ENCODE results near the gene C2.
"Not testable (repeated sequence)": the region's sequence is repeated elsewhere in the genome, so short reads cannot be mapped to it uniquely, and the experiment has no call there.

C2 gene

DNA sequence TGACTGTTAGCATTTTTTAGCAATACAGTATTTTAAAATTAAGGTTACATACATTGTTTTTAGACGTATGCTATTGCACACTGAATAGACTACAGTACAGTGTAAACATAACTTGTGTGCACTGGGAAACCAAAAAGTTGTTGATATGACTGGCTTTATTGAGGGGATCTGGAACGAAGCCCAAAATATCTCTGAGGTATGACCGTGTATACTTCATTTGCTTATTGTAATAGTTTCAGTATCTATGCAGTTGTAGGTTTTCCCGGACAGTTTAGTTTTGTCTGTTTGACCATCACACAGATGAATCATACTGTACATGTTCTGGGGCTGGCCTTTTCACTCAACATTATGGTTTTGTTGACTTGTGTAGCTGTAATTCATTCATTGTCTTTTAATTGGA, 18.7 kb upstream of the C2 start:
- in situ Hi-C loops (cut with HindIII; ENCODE audit: low sequenced_read_pairs), result no loop called here
- H3K4me3 ChIP-seq (ENCODE audit: low read depth, low read length), result no peak overlapping the region
- peak; percentile 54 for DNase-seq (ENCODE audit: low read depth, low spot score)
- TF ChIP-seq, protein P1, sequence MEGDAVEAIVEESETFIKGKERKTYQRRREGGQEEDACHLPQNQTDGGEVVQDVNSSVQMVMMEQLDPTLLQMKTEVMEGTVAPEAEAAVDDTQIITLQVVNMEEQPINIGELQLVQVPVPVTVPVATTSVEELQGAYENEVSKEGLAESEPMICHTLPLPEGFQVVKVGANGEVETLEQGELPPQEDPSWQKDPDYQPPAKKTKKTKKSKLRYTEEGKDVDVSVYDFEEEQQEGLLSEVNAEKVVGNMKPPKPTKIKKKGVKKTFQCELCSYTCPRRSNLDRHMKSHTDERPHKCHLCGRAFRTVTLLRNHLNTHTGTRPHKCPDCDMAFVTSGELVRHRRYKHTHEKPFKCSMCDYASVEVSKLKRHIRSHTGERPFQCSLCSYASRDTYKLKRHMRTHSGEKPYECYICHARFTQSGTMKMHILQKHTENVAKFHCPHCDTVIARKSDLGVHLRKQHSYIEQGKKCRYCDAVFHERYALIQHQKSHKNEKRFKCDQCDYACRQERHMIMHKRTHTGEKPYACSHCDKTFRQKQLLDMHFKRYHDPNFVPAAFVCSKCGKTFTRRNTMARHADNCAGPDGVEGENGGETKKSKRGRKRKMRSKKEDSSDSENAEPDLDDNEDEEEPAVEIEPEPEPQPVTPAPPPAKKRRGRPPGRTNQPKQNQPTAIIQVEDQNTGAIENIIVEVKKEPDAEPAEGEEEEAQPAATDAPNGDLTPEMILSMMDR (IDR thresholded peaks at IDR 0.05; ENCODE audit: low read depth, low read length), result no peak

DNA sequence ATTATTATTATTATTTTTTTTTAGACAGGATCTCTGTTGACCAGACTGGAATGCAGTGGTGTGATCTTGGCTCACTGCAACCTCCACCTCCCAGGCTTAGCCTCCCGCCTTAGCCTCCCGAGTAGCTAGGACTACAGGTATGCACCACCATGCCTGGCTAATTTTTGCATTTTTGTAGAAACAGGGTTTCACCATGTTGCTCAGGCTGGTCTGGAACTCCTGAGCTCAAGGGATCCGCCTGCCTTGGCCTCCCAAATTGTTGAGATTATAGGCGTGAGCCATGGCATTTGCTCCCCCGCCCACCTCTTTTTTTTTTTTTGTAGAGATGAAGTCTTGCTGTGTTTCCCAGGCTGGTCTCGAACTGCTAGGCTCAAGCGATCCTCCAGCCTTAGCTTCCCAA, 18.2 kb upstream of the C2 start:
- DNase-seq (ENCODE audit: low read depth, low spot score); in situ Hi-C loops (cut with HindIII; ENCODE audit: low sequenced_read_pairs); H3K4me3 ChIP-seq (ENCODE audit: low read depth, low read length): not testable (repeated sequence)

DNA sequence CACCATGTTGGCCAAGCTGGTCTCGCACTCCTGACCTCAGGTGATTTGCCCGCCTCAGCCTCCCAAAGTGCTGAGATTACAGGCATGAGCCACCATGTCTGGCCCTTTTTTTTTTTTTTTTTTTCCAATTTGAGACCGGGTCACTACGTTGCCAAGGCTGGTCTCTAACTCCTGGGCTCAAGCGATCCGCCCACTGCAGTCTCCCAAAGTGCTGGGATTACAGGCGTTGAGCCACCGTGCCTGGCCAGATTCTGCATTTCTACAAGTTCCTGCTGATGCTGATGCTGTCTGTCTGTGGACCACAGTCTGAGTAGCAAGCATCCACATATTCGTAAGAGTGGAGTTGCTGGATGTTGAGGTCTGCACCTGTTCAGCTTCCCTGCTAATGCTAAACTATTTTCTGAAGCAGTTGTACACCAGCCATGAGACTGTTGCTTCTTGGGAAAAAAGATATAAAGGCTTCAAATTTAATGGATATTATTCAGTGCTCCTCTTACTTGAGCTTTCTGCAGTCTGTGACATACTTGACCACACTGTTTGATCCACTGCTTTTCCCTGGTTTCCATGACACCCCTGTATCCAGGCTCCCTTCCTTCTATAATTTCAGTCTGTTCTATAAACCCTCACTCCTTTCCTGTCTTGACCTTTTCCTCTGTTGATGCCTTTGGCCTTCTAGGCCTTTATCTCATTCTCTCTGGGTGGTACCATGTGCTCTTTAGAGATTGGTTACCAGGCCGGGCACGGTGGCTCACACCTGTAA, 15.5 kb upstream of the C2 start:
- TF ChIP-seq, protein P1 (IDR thresholded peaks at IDR 0.05; ENCODE audit: low read depth, low read length), result no peak
- in situ Hi-C loops (cut with HindIII; ENCODE audit: low sequenced_read_pairs), result no loop called here
- no peak for DNase-seq (ENCODE audit: low read depth, low spot score)
- no peak overlapping the region for H3K4me3 ChIP-seq (ENCODE audit: low read depth, low read length)

DNA sequence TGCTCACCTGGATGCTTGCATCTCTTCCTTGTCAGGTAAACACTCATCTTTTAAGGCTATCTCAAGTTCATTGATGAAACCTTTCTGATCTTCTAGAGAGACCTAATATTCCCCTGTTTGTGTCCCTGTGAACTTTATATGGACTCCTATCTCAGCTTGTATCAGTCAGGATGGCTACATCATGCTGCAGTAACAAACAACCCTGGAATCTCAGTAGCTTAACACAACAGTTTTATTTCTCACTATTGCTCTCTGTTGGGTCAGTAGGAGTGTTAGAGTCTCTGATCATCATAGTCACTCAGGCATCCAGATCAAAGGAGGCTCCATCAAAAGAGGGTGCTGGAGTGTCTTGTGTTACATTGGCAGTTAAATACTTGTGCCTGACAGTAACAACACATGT, 12.2 kb upstream of the C2 start:
- in situ Hi-C loops (cut with HindIII; ENCODE audit: low sequenced_read_pairs), result no loop called here
- no peak overlapping the region for H3K4me3 ChIP-seq (ENCODE audit: low read depth, low read length)
- TF ChIP-seq, protein P1 (IDR thresholded peaks at IDR 0.05; ENCODE audit: low read depth, low read length), result no peak
- no peak for DNase-seq (ENCODE audit: low read depth, low spot score)

DNA sequence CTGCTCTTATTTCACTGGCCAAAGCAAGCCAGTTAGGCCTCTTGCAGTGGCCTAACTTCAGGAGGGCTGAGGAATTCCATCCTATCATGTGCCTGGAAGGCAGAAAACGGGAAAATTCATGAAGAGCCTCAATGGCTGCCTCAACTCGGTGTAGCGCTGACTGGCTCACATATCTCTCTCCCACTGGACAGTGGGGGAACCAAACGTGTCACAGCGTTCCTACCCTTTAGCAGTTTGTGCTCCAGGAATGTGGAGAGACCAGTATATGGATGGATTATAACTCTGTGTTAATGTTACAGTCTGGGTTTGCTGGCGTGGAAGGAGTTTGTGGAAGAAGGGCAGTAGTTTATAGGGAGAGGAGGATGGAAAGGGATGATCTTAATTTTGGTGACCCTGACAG, 11.8 kb upstream of the C2 start:
- TF ChIP-seq, protein P1 (IDR thresholded peaks at IDR 0.05; ENCODE audit: low read depth, low read length), result no peak
- in situ Hi-C loops (cut with HindIII; ENCODE audit: low sequenced_read_pairs), result no loop called here
- no peak overlapping the region for H3K4me3 ChIP-seq (ENCODE audit: low read depth, low read length)
- DNase-seq (ENCODE audit: low read depth, low spot score), result no peak

DNA sequence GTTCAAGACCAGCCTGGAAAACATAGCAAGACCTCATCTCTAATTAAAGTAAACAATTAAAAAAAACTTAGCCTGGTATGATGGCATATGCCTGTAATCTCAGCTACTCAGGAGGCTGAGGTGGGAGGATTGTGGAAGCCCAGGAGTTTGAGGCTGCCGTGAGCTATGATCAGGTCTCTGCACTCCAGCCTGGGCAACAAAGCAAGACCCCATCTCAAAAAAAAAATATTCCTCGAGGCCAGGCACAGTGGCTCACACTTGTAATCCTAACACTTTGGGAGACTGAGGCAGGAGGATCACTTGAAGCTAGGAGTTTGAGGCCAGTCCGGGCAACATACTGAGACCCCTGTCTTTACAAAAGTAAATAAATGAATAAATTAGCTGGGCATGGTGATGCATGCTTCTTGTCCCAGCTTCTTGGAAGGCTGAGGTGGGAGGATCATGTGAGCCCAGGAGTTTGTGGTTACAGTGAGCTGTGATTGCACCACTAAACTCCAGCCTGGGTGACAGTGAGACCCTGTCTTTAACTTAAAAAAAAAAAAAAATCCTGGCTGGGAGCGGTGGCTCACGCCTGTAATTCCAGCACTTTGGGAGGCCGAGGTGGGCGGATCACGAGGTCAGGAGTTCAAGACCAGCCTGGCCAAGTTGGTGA, 9.3 kb upstream of the C2 start:
- DNase-seq (ENCODE audit: low read depth, low spot score), result no peak
- TF ChIP-seq, protein P1 (IDR thresholded peaks at IDR 0.05; ENCODE audit: low read depth, low read length), result no peak
- H3K4me3 ChIP-seq (ENCODE audit: low read depth, low read length), result no peak overlapping the region
- in situ Hi-C loops (cut with HindIII; ENCODE audit: low sequenced_read_pairs), result no loop called here

DNA sequence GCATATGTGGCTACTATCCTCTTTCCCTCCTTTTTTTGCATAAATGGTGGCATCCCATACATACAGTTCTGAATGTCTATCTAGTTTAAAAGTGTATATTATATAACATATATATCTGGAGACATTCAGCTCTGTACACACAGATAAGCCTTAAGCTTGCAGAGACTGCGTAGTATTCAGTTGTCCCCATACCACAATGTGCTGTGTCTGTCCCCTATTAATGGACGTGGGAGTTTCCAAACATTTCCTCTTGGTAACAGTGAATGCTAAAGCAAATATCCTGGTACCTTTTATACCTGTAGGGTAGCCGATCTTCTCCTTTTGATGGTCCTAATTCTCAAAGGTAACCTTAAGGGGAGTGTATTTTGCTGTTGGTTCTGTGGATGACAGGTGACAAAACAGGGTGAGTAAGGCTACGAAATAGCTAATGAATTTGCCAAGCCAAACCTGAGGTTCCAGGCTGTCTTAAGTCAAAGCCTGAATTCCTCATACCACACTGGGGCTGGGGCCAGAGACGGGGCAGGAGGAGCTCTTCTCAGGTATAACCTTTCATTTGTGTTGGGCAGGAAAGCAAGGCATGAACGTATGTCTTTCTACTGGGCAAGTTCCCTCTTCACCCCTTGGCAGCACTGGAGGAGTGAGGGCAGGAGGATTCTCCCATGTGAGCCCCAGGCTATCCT, 7.8 kb upstream of the C2 start:
- no peak overlapping the region for H3K4me3 ChIP-seq (ENCODE audit: low read depth, low read length)
- in situ Hi-C loops (cut with HindIII; ENCODE audit: low sequenced_read_pairs), result no loop called here
- no peak for DNase-seq (ENCODE audit: low read depth, low spot score)
- TF ChIP-seq, protein P1 (IDR thresholded peaks at IDR 0.05; ENCODE audit: low read depth, low read length), result no peak
